Thyroid gland (tissue), 4 donors: ENCODE measurements around the gene CTSO. TPM values are rescaled to one million over a fixed set of nuclear protein-coding genes. Genes with fewer than 3 reads are reported as not detected.

Source experiments
- DNase-seq, 2 donors: peaks; one replicate each; pipeline ENCODE4 v3.0.0-alpha.2; 2019
- H3K27ac ChIP-seq, 3 donors: fragments of 200-600 bp; sonication (generic); 1 replicate in 2 of 3; 2 replicates in 1 of 3; pipeline ENCODE4 v1.5.1; 2016 to 2019; ENCODE audit warnings: mild to moderate bottlenecking in 1 of 3, moderate library complexity in 1 of 3
- H3K27me3 ChIP-seq: fragments of 200-600 bp; sonication (generic); one replicate; pipeline ENCODE4 v1.5.1; 2019
- H3K36me3 ChIP-seq, 2 donors: fragments of 200-600 bp; sonication (generic); one replicate each; pipeline ENCODE4 v1.5.1; 2016 to 2019
- H3K4me1 ChIP-seq, 2 donors: fragments of 200-600 bp; sonication (generic); one replicate each; pipeline ENCODE4 v1.5.1; 2017 to 2019
- H3K4me3 ChIP-seq, 3 donors: fragments of 200-600 bp; sonication (generic); replicated peaks in 1 of 3; 1 replicate in 2 of 3; 2 replicates in 1 of 3; pipeline ENCODE4 v1.5.1; 2016; ENCODE audit warnings: mild to moderate bottlenecking in 1 of 3
- H3K9me3 ChIP-seq: fragments of 200-600 bp; sonication (generic); one replicate; pipeline ENCODE4 v1.5.1; 2017
- CTCF ChIP-seq, 6 experiments: fragments of 200-600 bp in 3 of 6; fragments of 450-650 bp in 3 of 6; sonication (generic) in 3 of 6; IDR thresholded peaks; one replicate each; pipeline ENCODE4 v1.5.1; 2016 to 2019; ENCODE audit warnings: antibody characterized with exemption in 6 of 6, mild to moderate bottlenecking in 2 of 6, inconsistent platforms in 1 of 6, moderate library complexity in 1 of 6
- POLR2A ChIP-seq, 2 donors: fragments of 450-650 bp; IDR thresholded peaks; one replicate each; pipeline ENCODE4 v1.6.1; 2017; ENCODE audit warnings: antibody characterized with exemption in 2 of 2, mild to moderate bottlenecking in 2 of 2, moderate library complexity in 1 of 2
- WGBS, 2 donors: methylation state at CpG; one replicate each; pipeline ENCODE4 v1.1.5; 2017; 5-methylcytosine and 5-hydroxymethylcytosine counted together
- intact Hi-C: fragments of 100-400 bp; cut with DNase I; formaldehyde crosslinking; loops from one replicate; pipeline ENCODE4 v1.15.1; 2023
- total RNA-seq, 4 donors: library from RNA; depleted of rRNA; stranded (reverse); fragments of >200 nt; gene quantifications; one replicate each; pipeline ENCODE4 v1.2.3, GENCODE V29; 2016

CTSO gene
- total RNA-seq, 4 donors from 2014 or later = 31.9 to 36.3 (median 35.6) TPM

DNA sequence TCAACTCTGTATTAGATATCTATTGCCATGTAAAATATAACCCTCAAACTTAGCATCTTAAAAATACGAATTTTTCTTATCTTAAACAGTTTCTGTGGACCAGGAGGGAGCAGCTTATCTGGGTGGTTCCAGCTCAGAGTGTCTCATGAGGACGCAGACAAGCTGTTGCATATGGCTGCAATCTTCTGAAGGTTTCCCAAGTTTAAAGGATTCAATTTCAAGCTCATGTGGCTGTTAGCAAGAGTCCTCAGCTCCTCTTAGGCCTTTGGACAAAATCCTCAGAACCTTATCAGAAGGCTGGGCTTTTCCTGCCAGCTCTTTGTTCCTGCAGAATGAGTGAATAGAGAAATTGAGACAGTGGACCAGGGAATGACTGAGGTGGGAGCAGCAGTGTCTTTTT is 2.8 kb upstream of the CTSO start:
- DNase-seq = no peak
- H3K4me3 ChIP-seq = no peak overlapping the region
- 76 to 78% methylated on average over 2 of the region's 2 CpGs for WGBS, 2 donors
- H3K27me3 ChIP-seq = no peaks in the 10 kb centered on the region
- H3K9me3 ChIP-seq = no peaks in the 10 kb centered on the region
- H3K27ac ChIP-seq = no peak overlapping the region
- peaks cover 0 to 3% of the 10 kb centered on the region in 2 donors for H3K4me1 ChIP-seq
- H3K36me3 ChIP-seq = no peaks in the 10 kb centered on the region
- no peak for TF ChIP-seq POLR2A (IDR thresholded peaks at IDR 0.05)
- TF ChIP-seq CTCF (IDR thresholded peaks at IDR 0.05) = no peak
- intact Hi-C loops = loop anchor here (10.0 kb wide), 1 partner anchor 142 kb away; no protein-coding TSS in a partner anchor

DNA sequence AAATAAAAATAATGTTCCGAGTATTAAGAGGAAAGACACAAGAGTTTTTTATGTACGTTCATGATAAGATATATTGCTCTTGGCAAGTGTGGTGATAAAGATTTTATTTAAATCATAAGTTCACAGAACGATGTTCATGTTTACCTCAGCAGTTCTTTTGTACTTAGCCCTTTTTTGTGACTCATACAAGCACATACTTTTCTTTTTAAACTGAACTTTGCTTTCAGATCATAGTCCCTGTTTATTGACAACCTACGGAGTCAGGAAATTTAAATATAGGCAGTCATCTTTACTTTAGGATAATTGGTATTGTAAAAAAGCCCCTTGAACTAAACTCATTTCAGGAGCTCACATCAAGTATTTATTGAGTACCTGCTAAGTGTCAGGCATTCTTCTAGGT is 1.3 kb upstream of the CTSO start:
- intact Hi-C loops = loop anchor here (10.0 kb wide), 1 partner anchor 140 kb away; no protein-coding TSS in a partner anchor
- 91 to 92% methylated on average over 4 of the region's 4 CpGs for WGBS, 2 donors

DNA sequence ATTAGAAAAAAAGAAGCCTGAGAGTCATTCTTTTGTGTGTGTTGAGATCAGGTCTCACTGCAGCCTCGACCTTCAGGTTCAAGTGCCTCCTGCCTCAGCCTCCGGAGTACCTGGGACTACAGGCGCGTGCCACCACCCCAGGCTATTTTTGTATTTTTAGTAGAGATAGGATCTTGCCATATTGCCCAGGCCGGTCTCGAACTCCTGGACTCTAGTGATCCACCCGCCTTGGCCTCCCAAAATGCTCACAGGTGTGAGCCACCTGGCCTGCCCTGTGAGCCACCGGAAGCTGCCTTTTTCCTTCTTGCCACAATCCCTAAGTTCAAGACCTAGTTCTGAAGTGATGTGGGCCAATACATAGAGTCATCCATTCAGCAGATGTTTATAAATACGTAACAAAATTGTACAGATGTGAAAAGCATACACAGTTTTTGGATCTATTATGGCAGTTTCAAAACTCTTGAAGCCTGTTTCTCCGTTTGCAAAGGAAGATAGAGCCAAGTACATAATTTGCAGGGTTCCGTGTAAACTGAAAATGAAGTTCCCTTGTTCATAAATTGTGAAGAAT is 536 bp upstream of the CTSO start:
- H3K27me3 ChIP-seq = no peaks in the 10 kb centered on the region
- no peaks in the 10 kb centered on the region for H3K9me3 ChIP-seq
- H3K27ac ChIP-seq = peak overlapping the region; percentile 95 to 100 (median 100)
- DNase-seq = peak in 1 of 2 donors; percentile 6
- H3K36me3 ChIP-seq = no peaks in the 10 kb centered on the region
- intact Hi-C loops = loop anchor here (10.0 kb wide), 1 partner anchor 139 kb away; no protein-coding TSS in a partner anchor
- WGBS, 2 donors = 80 to 83% methylated on average over 11 of the region's 11 CpGs
- peak overlapping the region; percentile 47 to 93 (median 81) for H3K4me3 ChIP-seq
- H3K4me1 ChIP-seq = peaks cover 0 to 3% of the 10 kb centered on the region in 2 donors
- TF ChIP-seq POLR2A (IDR thresholded peaks at IDR 0.05) (no peak), CTCF (IDR thresholded peaks at IDR 0.05) (no peak)

More for the DNA sequence above, 1.3 kb upstream of the CTSO start:
- TF ChIP-seq POLR2A (IDR thresholded peaks at IDR 0.05) (no peak), CTCF (IDR thresholded peaks at IDR 0.05) (no peak)
- no peaks in the 10 kb centered on the region for H3K9me3 ChIP-seq
- no peaks in the 10 kb centered on the region for H3K27me3 ChIP-seq
- H3K27ac ChIP-seq = no peak overlapping the region
- peaks cover 0 to 3% of the 10 kb centered on the region in 2 donors for H3K4me1 ChIP-seq
- no peaks in the 10 kb centered on the region for H3K36me3 ChIP-seq
- no peak overlapping the region for H3K4me3 ChIP-seq
- DNase-seq = no peak

DNA sequence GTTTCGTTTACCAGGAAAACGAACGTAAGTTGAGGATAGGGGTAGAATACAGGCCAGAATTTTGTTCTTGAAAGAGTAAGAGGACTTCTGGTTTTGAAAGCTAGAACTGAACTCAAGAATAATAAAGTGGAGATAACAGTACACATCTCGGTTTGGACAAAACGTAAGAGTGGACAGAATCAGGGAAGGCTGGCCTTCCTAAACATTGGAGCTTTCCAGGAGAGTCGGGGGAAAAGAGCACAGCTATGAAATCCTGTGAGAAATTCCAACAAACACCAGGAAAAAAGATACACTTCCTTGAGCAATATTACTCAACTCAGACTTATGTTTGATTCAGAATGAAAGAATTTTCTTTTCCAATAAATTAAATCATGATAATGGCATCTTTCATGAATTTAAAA is 1.2 kb downstream of the CTSO start:
- peak overlapping the region in 1 of 3 donors; percentile 100 for H3K27ac ChIP-seq
- H3K27me3 ChIP-seq = no peaks in the 10 kb centered on the region
- H3K4me3 ChIP-seq = no peak overlapping the region
- no peaks in the 10 kb centered on the region for H3K36me3 ChIP-seq
- intact Hi-C loops = loop anchor here (10.0 kb wide), 1 partner anchor 138 kb away; no protein-coding TSS in a partner anchor
- no peak for DNase-seq
- peaks cover 0 to 3% of the 10 kb centered on the region in 2 donors for H3K4me1 ChIP-seq
- TF ChIP-seq POLR2A (IDR thresholded peaks at IDR 0.05) (no peak), CTCF (IDR thresholded peaks at IDR 0.05) (no peak)
- H3K9me3 ChIP-seq = no peaks in the 10 kb centered on the region
- WGBS, 2 donors = 54 to 63% methylated on average over 6 of the region's 6 CpGs

- no peak for TF ChIP-seq CTCF (IDR thresholded peaks at IDR 0.05)
- TF ChIP-seq POLR2A (IDR thresholded peaks at IDR 0.05) = no peak
- Histone ChIP-seq H3K27me3 (no peaks in the 10 kb centered on the region), H3K4me1 (peaks cover 0 to 3% of the 10 kb centered on the region in 2 donors), H3K9me3 (no peaks in the 10 kb centered on the region), H3K27ac (no peak overlapping the region), H3K36me3 (no peaks in the 10 kb centered on the region), H3K4me3 (no peak overlapping the region)
- DNase-seq = no peak
- WGBS, 2 donors = 81 to 87% methylated on average over 6 of the region's 6 CpGs
- intact Hi-C loops = loop anchor here (10.0 kb wide), 1 partner anchor 136 kb away; no protein-coding TSS in a partner anchor
These were observed 3.2 kb downstream of the CTSO start for GRCh38 chr4:155950461-155950860.
